GM12878 (cell line): ENCODE measurements around the gene STPG4.

Experiments used
- CEBPZ ChIP-seq: fragments of 150-350 bp; IDR thresholded peaks from 2 replicates; pipeline ENCODE4 v1.6.1; 2016; ENCODE audit warnings: low read depth, low read length
- EP300 ChIP-seq, 2 experiments: fragments of 150-350 bp in 1 of 2; IDR thresholded peaks; 2 replicates each; pipeline ENCODE4 v1.6.1; 2011 to 2012; ENCODE audit warnings: low read depth in 2 of 2, low read length in 2 of 2, borderline replicate concordance in 1 of 2, improper control_type of control experiment in 1 of 2, inconsistent platforms in 1 of 2; ENCODE audit not compliant: control insufficient read depth in 1 of 2
- ETV6 ChIP-seq, 2 experiments: fragments of 450-650 bp in 1 of 2; IDR thresholded peaks in 1 of 2; conservative IDR thresholded peaks in 1 of 2; 2 replicates each; pipeline ENCODE4 v1.6.1; 2014; ENCODE audit warnings: antibody characterized with exemption in 1 of 2, borderline replicate concordance in 1 of 2, low read depth in 1 of 2, mild to moderate bottlenecking in 1 of 2, moderate library complexity in 1 of 2
- KDM1A ChIP-seq: fragments of 200-600 bp; sonication (generic); IDR thresholded peaks from 2 replicates; pipeline ENCODE4 v1.6.1; 2016; ENCODE audit warnings: borderline replicate concordance
- SMARCA5 ChIP-seq: fragments of 450-650 bp; IDR thresholded peaks from 2 replicates; pipeline ENCODE4 v1.6.1; 2017; ENCODE audit warnings: mild to moderate bottlenecking
- TF ChIP-seq, protein P1 (sequence below), 3 experiments: IDR thresholded peaks in 2 of 3; conservative IDR thresholded peaks in 1 of 3; 2 replicates each; pipeline ENCODE4 v1.5.1; 2011; ENCODE audit warnings: low read depth in 3 of 3, low read length in 3 of 3, mild to moderate bottlenecking in 3 of 3, control low read depth in 2 of 3, moderate library complexity in 2 of 3, inconsistent platforms in 1 of 3, mixed read lengths in 1 of 3; ENCODE audit not compliant: control insufficient read depth in 2 of 3, insufficient read depth in 1 of 3; ENCODE audit errors: extremely low read depth in 1 of 3
- TF ChIP-seq, protein P2 (sequence below): IDR thresholded peaks from 2 replicates; pipeline ENCODE4 v1.6.1; 2011; ENCODE audit warnings: low read depth, low read length, improper control_type of control experiment, borderline replicate concordance

DNA sequence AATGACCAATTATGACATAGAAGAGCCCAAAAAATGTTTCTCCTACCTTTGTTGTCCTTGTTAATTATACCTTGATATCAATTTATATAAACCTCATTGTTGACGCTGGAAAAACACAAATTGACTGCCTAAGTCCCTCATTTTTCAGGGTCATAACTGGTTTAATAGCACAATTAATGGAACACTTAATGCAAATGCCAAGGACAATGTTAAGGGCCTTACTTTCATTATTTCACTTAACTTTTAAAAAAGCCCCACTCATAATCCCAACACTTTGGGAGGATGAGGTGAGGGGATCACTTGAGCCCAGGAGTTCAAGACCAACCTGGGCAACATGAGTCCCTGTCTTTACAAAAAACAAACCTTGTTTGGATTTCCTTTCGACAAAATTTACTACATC is 3.5 kb upstream of the STPG4 start:
- TF ChIP-seq CEBPZ: no peak
- no peak for TF ChIP-seq KDM1A
- TF ChIP-seq, protein P1, sequence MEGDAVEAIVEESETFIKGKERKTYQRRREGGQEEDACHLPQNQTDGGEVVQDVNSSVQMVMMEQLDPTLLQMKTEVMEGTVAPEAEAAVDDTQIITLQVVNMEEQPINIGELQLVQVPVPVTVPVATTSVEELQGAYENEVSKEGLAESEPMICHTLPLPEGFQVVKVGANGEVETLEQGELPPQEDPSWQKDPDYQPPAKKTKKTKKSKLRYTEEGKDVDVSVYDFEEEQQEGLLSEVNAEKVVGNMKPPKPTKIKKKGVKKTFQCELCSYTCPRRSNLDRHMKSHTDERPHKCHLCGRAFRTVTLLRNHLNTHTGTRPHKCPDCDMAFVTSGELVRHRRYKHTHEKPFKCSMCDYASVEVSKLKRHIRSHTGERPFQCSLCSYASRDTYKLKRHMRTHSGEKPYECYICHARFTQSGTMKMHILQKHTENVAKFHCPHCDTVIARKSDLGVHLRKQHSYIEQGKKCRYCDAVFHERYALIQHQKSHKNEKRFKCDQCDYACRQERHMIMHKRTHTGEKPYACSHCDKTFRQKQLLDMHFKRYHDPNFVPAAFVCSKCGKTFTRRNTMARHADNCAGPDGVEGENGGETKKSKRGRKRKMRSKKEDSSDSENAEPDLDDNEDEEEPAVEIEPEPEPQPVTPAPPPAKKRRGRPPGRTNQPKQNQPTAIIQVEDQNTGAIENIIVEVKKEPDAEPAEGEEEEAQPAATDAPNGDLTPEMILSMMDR (IDR thresholded peaks at IDR 0.05 in 2 of 3, conservative IDR thresholded peaks at IDR 0.05 in 1 of 3; ENCODE audit: control insufficient read depth in 2 of 3, extremely low read depth in 1 of 3, insufficient read depth in 1 of 3, low read depth in 3 of 3, low read length in 3 of 3): no peak
- no peak for TF ChIP-seq SMARCA5
- TF ChIP-seq, protein P2, sequence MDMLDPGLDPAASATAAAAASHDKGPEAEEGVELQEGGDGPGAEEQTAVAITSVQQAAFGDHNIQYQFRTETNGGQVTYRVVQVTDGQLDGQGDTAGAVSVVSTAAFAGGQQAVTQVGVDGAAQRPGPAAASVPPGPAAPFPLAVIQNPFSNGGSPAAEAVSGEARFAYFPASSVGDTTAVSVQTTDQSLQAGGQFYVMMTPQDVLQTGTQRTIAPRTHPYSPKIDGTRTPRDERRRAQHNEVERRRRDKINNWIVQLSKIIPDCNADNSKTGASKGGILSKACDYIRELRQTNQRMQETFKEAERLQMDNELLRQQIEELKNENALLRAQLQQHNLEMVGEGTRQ: no peak
- TF ChIP-seq EP300 (IDR thresholded peaks at IDR 0.05; ENCODE audit: borderline replicate concordance in 1 of 2, control insufficient read depth in 1 of 2, low read depth in 2 of 2, low read length in 2 of 2): no peak
- TF ChIP-seq ETV6 (conservative IDR thresholded peaks at IDR 0.05 in 1 of 2, IDR thresholded peaks at IDR 0.05 in 1 of 2; ENCODE audit: borderline replicate concordance in 1 of 2, low read depth in 1 of 2): no peak
